GM10266 (cell line): ENCODE measurements around the gene NKAIN2.

ENCODE experiments used
- DNase-seq: peaks from one replicate; pipeline ENCODE4 v3.0.0; 2012; ENCODE audit errors: extremely low spot score
- TF ChIP-seq, protein P1 (sequence below): IDR thresholded peaks from 2 replicates; pipeline ENCODE4 v1.5.1; 2012; ENCODE audit warnings: mild to moderate bottlenecking, low read depth; ENCODE audit not compliant: control insufficient read depth, insufficient read depth; ENCODE audit errors: missing control alignments

NKAIN2 gene

DNA sequence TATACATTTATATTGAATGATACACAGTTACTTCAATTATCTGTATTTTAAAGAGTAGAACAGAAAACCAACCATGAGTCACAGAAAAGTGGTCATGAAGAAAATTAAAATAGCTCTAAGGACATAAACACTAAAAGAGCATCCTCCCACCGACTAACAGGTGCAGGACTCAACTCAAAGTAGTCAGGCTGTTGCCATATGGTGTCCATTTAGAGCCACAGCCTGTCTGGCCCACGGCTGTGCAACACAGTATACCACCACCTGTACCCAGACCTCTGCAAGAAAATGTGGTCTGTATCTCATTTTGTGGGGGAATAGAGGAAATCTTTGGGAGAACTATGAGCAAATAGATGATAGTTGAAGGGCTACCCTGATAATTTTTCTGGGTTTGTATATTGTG lies 708.8 kb downstream of the NKAIN2 start:
- TF ChIP-seq, protein P1, sequence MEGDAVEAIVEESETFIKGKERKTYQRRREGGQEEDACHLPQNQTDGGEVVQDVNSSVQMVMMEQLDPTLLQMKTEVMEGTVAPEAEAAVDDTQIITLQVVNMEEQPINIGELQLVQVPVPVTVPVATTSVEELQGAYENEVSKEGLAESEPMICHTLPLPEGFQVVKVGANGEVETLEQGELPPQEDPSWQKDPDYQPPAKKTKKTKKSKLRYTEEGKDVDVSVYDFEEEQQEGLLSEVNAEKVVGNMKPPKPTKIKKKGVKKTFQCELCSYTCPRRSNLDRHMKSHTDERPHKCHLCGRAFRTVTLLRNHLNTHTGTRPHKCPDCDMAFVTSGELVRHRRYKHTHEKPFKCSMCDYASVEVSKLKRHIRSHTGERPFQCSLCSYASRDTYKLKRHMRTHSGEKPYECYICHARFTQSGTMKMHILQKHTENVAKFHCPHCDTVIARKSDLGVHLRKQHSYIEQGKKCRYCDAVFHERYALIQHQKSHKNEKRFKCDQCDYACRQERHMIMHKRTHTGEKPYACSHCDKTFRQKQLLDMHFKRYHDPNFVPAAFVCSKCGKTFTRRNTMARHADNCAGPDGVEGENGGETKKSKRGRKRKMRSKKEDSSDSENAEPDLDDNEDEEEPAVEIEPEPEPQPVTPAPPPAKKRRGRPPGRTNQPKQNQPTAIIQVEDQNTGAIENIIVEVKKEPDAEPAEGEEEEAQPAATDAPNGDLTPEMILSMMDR = no peak
- no peak for DNase-seq

DNA sequence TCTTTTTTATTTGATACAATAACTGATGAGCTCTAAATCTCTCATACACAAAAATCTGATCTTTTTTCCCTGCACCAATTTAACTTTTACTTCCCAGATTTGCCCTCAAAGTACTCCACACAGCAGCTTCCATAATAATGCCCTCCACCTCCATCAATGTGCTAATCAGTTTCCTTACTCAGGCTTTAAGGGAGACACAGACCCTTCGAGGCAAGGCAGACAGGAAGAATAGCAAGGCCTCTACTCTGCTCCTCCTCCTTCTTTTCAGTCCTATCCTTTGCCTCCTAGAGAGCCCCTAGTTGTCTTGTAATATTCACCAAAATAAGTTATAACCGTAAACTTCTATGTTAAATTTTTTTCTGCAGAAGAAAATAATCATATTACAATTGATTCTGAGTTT lies 713.7 kb downstream of the NKAIN2 start:
- TF ChIP-seq, protein P1 = no peak
- DNase-seq = no peak

DNA sequence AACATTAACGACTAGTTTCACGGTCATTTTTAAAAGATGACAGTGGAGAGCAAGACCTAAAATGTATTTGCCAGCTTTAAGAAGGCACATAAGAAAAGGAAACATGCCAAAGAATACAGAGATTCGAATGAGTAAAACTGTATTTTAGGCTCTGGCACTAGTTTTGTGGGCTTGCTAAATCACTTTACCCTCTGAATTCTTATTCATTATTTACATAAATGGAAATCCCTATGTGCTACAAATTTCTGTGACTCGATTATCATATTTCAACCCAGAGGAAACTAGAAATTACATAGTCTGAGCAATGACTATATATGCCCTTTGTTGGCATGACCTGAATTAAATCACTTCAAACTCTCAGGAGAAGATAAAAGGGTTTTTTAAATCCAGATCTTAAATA lies 716.8 kb downstream of the NKAIN2 start:
- TF ChIP-seq, protein P1 = no peak

DNA sequence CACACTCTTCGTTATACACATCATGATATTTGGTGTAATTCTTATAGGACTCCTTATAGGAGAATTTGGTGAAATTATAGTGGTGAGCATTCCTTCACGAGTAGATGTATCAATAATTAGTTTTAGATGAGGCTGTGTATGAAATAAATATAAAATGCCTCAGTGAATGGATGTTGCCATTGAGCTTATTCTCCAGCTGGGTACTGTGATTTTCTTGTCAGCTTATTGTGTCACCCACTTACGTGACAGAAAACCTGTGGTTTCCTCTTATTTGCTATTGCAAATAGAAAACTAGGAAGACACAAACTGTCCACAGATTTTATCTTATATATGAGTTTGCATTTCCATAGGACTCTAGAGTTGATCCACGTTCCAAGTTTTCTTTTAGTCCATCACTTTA lies 718.7 kb downstream of the NKAIN2 start:
- DNase-seq = no peak
- TF ChIP-seq, protein P1 = no peak

More for the DNA sequence above, 716.8 kb downstream of the NKAIN2 start:
- DNase-seq = no peak

DNA sequence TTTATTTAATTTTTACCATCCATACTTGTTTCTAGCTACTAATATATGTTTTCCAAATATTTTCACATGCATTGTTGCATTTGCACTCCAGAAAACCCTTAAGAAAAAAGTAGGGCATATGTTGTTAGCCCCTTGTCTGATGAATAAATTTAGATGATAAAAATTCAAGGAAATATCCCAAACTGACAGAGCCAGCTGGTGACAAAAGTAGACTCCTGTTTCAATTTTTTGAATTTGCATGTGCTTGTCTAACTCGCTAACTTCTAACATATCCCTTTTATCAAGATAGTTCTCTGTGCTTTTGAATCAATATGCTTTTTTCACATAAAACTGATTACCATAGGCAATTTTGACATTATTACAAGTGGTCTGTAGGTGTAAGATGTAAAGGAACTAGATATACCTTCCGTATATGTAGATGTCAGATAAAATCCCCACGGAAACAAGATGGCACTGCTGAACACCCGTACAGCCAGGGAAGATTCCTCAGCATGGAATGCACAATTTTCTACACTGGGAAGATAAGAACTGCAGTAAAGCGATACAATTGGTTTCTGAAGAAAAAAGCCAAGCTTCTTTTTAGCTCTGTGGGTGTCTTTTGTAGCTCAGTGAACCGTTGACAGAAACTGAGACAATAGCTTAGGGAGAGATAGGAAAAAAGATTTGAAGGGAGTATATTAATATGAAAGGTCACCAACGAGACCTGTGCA lies 721.0 kb downstream of the NKAIN2 start:
- no peak for DNase-seq
- TF ChIP-seq, protein P1 = no peak

DNA sequence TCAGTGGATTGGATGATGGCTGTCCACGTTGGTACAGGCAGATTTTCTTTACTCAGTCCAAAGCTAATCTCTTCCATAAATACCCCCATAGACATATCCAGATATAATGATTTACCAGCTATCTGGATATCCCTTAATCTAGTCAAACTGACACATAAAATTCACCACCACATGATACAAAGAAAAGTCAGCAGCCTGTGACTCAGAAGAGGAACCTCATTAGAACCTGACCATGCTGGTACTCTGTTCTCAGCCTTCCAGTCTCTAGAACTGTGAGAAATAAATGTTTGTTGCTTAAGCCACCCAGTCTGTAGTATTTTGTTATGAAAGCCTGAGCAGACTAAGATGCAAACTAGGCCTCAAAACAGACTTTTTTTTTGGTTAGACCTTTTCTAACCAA lies 727.3 kb downstream of the NKAIN2 start:
- TF ChIP-seq, protein P1 = no peak
- DNase-seq = no peak

DNA sequence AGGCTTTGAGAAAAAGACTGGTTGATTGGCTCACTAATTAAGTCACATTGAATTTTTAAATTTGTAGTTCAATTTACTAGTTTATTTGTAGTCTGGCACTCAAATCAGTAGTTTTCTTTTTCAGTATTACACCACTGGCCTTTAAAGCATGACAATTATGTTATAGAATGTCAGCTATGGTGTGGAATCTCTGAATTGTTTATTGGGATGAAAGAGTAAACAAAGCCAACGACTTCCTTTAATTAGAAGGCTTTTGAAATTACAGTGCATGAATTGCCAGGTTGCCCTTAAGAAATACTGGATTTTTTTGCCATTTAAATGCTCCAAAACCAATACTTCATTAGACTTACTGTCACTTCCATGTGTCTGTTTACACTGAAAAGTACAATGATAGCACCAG lies 731.6 kb downstream of the NKAIN2 start:
- TF ChIP-seq, protein P1 = no peak
- no peak for DNase-seq
